Dermis blood vessel endothelial cell (primary cell): Measurements from ENCODE around the gene RFNG. TPM values are rescaled to one million over a fixed set of nuclear protein-coding genes. Genes with fewer than 3 reads are reported as not detected.
A peak's percentile ranks its signal among the peaks of the same experiment; 100 is the strongest.

Experiments used
- DNase-seq: peaks from one replicate; pipeline ENCODE4 v3.0.0; 2010
- total RNA-seq: library from RNA; depleted of rRNA; stranded (reverse); fragments of >200 nt; gene quantifications from 2 replicates; pipeline ENCODE4 v1.2.3, GENCODE V29; 2014

RFNG gene
- total RNA-seq, 1 donor from 2014 or later: 22.6 TPM

DNA sequence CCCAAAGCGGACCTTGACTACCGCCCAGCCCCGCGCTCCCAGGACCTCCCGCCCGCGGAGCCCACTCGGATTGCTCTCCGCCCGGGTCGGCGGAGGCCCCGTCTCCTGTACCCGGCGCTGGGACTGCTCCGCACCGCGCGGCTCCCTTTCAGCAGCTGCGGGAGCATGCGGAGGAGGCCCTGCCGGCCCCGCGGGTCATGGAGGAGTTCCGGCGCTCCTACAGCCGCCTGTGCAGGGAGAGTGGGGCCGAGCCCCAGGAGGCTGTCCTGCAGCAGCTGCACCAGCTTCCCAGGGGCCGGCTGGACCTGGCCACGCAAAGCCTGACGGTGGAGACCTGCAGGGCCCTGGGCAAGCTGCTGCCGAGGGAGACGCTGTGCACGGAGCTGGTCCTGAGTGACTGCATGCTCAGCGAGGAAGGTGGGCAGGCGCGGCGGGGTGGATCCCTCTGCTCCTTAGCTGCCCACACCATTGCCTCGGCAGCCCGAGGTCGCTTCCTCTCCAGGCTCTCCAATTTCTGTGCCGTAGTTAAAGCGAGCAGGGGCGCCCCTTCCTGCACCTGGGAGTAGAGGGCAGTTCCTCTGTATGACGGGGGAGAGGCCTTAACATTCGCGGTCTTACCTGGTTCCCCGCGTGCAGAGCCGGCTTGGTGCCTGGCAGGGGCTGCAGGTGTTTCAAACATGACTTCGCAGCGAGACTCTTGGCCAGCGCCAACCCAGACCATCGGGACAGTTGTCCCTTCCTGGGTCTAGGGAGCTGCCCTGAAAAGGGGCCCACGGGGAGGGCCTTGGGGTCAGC lies 28.0 kb downstream of the RFNG start:
- peak; percentile 33 for DNase-seq

DNA sequence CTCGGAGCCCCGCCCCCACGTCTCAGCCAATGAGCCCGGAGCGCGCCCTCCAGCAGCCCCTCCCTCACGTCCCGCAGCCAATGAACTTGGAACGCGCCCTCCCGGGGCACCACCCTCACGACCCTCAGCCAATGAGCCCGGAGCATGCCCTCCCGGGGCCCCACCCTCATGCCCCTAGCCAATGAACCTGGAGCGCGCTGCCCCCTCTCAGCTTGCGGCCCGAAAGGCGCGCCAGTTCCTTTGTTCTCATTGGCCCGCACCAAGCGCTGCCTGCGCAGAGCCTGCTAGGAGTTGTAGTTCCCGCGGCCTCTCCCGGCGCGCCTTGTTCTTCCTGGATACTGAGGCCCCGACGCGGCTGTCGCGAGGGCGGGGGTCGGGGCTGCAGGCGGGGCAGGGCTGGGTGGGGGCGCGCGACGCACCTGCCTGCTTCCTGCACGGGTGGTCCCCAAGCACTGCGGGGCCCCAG lies 28.6 kb downstream of the RFNG start, which contains the start of gene LRRC45:
TSS of gene LRRC45 (plus strand) at position 325 of the 466 bp plus-strand sequence. CDS start 339 bp downstream, outside the sequence.
- DNase-seq: peak; percentile 100

DNA sequence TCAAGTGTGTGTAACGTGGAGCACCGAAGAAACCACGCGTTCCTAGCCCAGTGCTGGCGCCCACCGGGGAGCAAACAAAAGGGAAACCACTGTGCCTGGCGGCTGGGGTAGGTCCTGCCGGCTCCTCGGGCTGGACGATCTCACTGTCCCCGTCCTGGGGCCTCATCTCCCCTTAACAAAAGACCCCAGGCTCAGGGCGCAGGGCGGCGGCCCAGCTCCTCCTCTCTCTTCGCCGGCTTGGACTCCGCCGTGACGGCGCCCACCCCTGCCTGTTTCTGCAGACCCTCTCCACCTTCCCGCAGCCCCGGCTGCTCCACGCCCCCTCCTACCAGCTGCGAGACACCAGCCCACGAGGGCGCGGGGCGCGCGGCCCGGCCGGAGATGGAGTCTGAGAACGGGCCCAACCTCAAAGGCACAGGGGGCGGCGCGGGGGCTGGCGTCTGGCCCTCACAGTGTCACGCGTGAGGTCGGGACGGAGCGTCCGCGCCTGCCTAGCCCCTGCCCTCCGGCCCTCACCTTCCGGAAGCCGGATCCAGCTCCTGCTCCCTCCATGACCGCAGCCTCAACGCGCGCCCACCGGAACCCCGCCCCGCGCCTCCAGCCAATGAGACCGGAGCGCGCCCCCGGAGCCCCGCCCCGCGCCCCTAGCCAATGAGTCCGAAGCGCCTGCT lies 29.2 kb downstream of the RFNG start, which contains the start of gene CENPX:
TSS of gene CENPX (minus strand) at position 569 of the 671 bp plus-strand sequence. CDS start at position 552, 17 bp downstream.
- no peak for DNase-seq

DNA sequence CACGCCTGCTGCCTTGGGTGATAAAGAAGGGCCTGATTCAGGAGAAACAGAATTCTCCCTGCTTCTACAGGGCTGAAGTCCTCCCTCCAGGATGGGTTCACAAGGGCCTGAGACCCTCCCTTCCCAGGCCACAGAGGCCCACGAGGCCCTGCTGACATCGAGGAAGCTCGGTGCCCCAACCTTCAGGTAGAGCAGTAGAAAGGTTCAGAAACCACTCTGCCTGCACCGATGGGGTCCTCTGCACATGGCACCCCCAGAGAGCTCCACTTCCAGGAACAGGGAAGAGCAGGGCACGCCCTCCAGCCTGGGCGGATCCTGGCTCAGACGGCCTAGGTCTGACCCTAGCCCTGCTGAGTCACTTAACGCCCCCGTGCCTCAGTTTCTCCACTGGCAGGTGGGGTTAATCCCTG lies 29.7 kb downstream of the RFNG start:
- DNase-seq: no peak

DNA sequence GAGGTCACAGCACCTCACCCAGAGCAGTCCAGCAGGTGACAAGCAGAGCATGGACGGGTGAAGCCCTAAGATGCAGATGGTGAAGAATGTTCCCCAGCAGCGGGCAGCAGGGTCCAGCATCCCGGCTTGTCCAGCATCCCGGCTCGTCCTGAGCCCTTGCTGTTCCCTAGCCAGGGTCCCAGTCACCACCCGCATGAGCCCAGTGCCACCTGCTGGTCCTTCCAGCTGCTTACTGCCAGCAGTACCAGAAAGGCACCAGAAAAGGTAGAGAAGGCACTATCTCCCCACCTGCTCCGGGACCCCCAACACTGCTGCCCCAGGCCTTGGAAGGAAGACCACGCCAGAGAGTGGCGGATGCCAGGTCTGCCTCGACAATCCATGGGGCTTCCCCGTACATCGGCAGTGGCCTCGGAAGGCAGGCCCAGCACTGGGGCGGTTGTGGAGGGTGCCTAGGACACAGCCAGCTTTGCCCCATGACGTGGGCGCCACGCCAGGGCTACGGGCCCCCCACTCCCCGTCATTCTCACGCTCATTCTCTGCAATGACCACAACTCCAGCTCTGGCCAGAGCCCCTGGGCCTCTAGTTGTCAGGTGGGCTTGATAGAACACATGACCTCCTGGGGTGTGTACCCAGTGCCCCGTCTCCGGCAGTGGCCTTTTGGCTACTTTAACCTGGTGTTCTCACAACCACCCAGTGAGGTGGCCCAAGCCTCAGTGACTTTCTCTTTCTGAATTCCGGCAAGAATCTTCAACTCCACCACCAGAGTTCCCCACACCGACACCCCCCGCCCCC lies 30.3 kb downstream of the RFNG start:
- peak; percentile 87 for DNase-seq

DNA sequence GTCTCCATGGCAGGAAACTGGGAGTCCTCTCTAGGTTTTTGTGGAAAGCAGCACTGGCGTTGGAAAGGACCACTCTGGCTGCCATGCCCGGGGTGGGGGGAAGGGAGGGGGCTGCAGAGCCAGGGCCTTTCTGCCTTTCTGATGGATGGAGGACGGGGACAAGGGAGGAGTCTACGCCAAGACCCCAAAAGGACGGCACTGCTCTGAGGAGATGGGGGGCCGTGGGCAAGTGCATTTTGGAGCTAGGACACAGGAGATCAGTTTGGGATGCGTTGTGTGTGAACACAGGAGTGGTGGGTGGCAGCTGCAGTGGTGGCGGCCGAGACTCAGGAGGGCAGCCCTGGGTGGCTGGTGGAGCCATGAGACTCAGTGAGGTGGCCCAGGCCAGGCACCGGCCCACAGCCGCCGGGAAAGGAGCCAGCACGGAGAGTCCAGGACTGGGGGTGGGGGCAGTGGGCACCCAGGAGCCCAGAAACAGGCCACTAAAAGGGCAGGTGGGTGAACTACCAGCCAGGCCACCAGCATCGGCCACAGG lies 31.0 kb downstream of the RFNG start:
- no peak for DNase-seq

DNA sequence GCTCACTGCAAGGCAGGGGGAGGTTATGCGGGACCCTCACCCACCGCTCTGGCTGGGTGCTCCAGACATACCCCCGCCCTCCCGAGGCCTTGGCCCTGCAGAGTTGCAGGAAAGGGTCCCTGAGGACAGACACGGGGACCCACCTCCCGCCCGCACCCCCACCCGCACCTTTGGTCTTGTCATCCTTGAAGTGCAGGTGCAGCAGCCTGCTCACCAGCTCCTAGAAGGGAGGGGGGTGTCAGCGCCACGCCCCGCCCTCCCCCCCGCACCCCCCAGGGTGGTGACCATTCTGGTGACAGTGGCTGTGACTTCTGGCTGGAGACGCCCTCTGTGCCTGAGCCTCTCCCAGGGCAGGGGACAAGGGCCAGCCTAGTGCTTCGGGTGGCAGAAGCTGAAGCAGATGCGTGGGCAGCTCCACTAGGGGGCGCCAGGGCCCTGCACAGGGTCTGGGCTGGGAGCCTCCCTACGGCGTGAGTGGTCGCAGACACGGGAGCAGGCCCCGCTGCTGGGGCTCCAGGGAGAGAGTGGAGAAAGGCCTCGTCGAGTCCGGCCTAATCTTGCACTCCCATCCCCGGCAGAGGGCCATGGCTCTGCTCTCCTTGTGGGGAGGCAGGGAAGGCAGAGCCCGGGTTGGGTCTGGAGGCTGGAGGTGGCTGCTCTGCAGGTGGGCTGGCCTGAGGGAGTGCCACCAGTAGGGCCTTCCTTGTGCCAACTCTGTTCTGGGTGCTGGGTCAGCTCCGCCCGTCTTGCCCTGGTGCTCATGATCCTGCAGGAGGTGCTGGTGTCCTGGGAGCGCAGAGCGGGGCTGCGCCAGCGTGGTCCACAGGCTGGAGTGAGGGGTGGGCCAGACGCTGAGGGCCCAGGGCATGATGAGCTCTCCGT lies 31.7 kb downstream of the RFNG start:
- DNase-seq: peak; percentile 73

DNA sequence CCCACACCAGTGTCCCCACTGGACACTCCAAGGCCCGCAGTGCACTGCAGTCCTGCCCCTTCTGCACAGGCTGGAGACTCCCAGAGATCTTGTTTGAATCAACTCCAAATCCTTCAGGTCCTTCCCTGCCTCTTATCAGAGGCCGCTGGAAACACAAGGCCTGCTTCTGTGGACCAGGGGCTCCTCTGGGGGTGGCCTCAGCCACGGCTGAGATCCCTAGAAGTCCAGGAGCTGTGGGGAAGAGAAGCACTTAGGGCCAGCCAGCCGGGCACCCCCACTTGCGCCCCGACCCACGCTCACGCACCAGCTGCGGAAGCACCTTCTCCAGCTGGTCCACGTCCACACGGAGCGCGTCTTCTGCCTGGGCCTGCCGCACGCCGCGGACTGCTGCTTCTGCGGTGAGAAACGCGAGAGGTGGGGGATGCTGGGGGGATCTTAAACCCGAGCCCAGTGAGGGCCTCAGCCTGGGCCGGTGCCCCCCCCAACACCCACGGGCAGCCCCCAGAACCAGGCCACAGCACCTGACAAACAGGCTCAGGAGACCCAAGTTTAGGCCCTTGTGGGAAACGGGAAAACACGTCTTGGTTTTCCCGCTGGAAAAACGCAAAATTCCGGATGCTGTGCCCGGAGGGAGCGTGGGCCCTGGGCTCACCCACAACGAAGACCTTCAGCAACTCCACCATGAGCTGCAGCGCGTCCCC lies 32.5 kb downstream of the RFNG start:
- no peak for DNase-seq

DNA sequence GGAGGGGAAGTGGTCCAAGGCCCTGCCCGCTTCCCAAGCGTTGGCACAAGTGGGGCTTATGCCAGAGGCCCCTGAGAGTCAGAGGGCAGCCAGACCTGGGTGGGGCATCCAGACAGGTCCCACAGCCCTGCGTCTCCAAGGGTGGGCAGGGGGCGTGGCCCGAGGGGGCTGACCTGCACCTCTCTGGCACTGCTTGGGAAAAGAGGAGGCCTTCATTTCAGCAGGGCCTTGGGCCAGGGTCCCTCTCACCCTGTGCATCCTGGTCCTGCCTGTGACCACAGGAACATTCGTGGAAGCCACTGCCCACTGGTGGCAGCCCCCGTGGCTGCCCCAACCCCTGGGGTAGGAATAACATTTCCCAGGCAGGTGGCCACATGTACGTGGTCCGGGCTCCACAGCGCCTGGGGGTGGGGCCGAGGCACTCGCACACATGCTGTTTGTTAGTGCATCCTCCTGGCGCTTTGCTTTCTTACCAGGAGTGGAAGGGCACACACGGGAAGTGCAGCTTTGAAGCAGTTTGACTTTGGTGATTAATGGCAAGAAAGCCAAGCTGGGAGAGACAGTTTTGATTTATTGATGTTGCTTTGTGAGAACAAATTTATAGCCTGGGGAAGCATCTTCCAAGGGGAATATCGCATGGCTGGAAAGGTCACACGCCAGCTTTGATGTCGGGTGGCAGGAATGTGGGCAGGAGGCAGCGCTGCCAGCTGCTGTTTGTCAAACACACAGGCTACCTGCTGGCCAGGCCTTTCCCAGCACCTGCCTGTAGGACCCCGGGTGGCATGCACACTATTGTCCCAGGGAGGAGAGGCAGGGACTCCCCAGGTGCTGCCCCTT lies 33.2 kb downstream of the RFNG start:
- no peak for DNase-seq

DNA sequence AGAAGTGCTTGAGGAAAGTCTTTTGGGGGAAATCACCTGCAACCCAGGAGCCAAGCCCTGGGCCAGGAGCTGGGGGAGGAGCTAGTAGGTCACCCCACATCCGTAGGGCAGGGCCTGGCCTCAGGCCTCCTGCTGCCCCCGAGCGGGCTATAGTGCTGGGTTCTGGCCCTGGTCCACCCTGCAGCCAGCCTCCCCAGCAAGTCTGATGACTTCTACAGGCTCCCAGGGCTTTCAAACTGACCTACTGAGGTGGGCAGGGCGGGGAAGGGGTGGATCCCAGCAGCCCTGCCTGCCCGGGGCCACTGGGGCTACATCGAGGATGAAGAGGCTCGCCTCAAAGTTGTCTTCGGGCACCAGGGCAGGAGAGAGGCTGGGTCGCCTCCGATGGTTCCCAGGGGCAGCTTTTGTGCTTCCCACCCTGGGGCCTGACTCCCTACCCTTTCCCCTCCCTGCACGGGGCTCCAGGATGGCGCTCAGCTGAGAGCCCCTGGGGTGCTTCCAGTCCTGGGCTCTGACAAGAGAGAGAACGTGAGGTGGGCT lies 33.9 kb downstream of the RFNG start:
- DNase-seq: no peak

DNA sequence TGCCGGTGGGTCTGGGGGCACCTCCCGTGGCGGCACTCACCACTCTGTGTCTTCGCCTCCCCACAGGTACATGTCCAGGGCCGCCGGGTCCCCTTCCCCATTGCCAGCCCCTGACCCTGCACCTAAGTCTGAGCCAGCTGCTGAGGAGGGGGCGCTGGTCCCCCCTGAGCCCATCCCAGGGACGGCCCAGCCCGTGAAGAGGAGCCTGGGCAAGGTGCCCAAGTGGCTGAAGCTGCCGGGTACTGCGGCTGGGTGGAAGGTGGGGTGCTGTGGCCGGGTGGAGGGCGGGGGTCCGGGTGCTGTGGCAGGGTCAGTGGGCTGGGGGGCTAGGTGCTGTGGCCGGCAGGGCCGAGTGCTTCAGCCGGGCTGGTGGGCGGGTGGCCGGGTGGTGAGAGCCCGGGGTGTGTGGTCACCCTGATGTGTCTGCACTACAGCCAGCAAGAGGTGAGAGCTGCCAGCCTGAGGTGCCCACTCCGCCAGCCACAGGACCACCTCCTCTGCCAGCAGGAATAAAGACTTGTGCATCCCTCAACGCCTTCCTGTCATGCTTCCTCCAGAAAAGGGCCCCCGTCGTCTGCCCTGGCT lies 34.6 kb downstream of the RFNG start:
- DNase-seq: no peak

DNA sequence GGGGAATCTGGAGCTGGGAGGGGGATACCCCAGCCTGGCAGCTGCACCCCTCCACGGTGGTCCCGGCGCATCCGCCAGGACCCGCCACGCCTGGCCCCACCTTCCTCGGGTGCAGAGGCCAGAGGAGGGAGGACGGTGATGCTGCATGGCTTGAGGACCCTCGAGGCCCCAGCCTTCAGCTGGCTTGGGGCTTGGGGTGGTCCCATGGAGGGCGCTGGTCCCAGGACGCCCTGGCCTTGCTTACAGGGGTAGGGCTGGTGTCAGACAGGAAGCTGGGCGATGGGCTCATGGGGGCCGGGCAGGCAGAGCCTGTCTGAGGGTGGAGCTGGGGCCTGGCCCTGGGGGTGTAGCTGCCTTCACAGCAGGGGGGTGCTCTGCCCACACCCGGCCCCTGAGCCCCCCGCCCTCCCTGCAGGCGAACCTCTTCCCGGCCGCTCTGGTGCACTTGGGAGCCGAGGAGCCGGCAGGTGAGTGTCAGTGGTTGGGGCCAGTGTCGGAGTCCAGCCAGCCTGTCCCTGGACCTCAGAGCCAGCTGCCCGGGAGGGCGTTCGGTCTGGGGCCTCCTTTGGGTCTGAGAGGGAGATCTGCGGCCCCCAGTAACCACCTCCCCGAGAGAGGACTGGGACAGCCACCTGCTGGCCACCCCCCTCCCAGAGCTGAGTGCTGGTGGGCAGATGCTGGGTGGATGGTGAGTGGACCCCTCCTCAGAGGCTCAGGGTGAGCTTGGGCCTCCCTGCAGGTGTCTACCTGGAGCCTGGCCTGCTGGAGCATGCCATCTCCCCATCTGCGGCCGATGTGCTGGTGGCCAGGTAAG lies 35.3 kb downstream of the RFNG start:
- DNase-seq: no peak

DNA sequence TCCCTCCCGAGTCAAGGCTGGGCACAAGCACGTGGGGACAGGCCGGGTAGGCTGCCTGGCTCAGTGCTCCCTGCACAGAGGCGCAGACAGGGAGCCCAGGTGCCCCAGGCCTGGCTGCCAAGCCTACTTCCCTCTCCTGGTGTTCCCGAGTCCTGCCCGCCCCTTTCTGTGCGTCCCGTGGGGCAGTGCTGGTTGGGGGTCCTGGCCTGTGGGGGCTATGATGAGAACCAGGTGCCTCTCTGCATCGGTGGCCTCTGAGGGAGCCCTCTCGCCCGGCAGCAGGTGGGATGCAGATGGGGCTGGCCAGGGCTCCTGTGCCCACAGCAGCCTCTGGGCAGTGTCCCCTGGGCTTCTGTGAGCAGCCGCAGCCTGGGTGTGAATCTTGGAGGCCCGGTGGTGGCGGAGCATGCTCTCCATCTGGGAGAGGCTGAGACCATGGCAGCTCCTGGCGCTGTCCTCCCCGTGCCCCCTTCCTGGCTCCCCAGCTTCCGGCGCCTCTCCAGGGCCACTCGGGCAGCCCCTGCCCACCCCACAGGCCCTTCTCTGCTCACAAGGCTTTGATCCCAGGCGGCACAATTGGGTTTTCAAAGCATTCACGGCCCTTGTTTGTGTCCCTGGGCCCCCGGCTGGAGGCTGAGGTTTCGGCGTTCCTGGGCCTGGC lies 36.2 kb downstream of the RFNG start:
- no peak for DNase-seq

DNA sequence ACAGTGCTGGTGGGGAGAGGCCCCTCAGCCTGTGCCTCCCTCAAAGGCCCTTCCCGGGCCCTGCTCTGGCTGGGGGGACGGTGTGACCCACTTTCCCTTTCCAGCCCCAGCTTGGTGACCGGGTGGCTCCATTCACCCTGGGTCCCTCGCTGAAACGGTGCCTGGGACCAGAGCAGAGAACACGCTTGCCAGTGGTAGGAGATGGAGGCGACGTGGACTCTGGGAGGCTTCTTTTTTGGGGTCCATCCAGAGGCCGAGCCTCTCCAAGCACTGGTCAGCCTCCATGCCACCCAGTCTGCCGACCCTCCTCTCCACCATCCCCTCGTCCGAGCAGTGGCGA lies 36.7 kb downstream of the RFNG start:
- DNase-seq: no peak

DNA sequence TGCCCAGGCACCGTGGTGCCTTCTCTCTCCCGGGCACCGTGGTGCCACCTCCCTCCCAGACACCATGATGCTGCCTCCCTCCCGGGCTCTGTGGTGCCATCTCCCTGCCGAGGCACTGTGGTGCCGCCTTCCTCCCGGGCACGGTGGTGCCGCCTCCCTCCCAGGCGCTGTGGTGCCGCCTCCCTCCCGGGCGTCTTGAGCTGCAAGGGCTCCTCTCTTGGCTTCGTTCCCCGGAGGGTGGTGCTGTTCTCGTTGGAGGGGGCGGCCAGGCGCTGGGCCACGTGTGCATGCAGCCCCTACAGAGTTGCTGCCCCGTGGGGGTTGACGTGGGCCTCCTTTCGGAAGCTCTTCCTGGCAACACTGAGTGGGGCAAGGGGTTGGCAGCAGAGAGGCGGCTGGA lies 37.2 kb downstream of the RFNG start:
- DNase-seq: no peak

DNA sequence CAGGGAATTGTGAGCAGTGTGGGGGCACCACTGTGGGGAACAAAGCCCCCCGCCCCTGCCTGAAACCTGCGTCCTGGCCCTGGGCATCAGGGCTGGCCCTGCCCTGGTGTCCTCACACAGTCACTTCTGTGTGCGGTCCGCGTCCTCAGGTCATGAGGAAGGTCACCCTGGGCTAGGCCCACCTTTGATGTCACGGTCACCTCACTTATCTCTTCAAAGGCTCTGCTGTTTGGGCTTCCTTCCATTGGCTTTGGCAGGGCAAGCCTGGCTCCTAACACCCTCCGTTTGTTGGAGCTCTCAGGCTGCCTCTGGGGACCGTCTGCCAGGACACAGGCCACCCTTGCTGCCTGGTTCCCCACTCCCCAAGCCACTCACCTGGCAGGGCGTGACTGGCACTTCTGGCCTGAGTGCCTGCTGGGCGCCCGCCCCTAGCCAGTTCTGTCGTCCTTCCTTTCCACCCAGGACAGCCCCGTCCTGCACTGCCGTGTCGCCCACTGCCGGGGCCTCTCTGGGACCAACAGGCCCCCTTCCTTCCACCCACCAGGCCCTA lies 37.8 kb downstream of the RFNG start:
- no peak for DNase-seq

DNA sequence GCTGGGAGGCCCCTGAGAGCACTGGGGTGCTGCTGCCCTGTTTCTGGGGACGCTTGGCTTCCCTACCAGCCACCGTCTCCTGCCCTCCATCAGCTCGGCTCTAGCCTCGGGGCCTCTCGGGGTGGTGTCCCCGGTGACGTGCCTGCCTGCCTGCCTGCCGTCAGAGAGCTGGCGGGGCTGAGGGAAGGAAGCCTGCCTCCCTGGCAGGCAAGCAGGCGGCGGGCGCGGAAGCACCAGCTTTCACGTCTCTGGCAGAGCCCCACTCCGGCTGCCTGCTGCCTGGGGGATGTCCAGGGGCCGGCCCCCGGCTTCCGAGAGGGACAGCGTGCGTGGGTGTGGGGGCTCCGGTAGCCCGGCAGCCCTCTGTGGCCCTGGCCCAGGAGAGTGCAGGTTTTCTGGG lies 38.3 kb downstream of the RFNG start:
- DNase-seq: peak; percentile 39
